Measurements from ENCODE around the gene TRAF1.
A peak's percentile ranks its signal among the peaks of the same experiment; 100 is the strongest.

Gene TRAF1

DNA sequence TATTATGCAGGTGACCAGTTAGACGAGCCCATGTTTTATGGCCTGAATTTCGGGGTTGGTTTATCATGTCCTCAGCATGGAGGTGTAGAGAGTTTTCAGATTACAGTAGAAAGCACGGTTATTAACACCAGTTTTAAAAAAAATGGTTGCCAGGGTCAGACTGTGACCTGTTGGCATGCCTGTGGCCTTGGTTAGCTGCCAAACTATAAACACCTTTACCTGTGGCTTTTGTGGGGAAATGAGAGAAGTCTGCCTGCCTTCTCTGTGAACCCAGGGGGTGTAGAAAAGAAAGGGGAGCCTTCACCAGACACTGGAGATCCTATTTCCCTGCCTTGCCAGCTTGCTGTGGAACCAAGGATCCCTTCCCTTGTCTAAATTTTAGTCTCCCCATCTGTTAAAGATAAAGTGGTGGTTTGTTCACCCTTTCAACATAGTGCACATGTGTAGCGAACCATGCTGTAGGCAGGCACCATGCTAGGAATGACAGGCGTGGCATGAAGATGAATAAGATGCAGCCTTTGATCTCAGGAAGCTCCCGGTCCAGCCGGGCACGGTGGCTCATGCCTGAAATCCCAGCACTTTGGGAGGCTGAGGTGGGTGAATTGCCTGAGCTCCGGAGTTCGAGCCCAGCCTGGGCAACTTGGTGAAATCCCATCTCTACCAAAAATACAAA lies 43.5 kb downstream of the TRAF1 start:
- no peak for DNase-seq (ENCODE audit: low read depth)
- no peak overlapping the region for H3K4me3 ChIP-seq (ENCODE audit: low read depth, low read length)

GRCh38 chr9:120879446-120879845 lies 47.1 kb downstream of the TRAF1 start:
- no peak for DNase-seq (ENCODE audit: low read depth)
- TF ChIP-seq, protein P1, sequence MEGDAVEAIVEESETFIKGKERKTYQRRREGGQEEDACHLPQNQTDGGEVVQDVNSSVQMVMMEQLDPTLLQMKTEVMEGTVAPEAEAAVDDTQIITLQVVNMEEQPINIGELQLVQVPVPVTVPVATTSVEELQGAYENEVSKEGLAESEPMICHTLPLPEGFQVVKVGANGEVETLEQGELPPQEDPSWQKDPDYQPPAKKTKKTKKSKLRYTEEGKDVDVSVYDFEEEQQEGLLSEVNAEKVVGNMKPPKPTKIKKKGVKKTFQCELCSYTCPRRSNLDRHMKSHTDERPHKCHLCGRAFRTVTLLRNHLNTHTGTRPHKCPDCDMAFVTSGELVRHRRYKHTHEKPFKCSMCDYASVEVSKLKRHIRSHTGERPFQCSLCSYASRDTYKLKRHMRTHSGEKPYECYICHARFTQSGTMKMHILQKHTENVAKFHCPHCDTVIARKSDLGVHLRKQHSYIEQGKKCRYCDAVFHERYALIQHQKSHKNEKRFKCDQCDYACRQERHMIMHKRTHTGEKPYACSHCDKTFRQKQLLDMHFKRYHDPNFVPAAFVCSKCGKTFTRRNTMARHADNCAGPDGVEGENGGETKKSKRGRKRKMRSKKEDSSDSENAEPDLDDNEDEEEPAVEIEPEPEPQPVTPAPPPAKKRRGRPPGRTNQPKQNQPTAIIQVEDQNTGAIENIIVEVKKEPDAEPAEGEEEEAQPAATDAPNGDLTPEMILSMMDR (IDR thresholded peaks at IDR 0.05; ENCODE audit: low read depth, low read length, missing control alignments): no peak
- no peak overlapping the region for H3K4me3 ChIP-seq (ENCODE audit: low read depth, low read length)

More for the DNA sequence above, 43.5 kb downstream of the TRAF1 start:
- TF ChIP-seq, protein P1 (IDR thresholded peaks at IDR 0.05; ENCODE audit: low read depth, low read length, missing control alignments): no peak

DNA sequence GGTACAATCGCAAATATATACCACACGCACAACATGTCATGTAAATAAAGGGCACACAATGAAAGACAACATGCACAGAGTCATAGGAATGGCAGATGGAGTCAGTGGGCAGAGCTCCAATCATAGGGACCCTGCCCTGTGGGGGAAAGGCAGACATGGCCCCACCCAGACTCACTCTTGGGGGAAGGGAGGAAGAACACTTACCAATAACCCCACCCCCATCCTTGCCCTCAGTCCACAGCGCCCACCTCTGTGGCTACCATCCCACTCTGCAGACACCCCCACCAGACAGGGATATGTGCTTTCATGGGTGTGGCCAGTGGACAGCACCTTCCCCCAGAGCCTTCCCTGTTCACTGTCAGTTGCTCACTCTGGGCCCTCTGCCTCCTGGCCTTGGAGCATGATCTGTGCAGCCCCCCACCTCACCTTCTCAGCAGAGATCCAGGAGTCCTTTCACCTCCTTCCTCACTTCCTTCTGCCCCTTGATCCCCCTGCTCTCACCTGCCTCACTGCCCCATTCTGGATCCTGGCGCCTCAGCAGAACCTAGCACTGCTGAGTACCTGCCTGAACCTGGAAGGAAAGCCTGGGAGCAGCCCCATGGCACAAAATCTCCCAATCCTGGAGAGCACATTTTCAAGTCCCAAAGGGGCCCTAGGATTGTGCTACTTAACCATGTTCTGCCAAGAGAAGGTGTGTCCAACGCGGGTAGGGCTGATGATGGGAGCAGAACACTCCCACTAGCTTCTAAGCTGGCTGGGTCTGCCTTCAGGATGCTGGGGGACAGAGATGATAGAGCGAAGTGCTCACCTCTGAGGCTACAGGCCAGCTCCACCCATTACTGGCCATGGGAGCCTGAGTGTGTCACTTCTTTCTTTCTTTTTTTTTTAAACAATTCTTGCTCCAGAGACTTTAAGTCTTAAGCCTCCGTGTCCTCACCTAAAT lies 48.1 kb downstream of the TRAF1 start:
- no peak for DNase-seq (ENCODE audit: low read depth)
- TF ChIP-seq, protein P1 (IDR thresholded peaks at IDR 0.05; ENCODE audit: low read depth, low read length, missing control alignments): no peak
- peak overlapping the region; percentile 70 for H3K4me3 ChIP-seq (ENCODE audit: low read depth, low read length)

DNA sequence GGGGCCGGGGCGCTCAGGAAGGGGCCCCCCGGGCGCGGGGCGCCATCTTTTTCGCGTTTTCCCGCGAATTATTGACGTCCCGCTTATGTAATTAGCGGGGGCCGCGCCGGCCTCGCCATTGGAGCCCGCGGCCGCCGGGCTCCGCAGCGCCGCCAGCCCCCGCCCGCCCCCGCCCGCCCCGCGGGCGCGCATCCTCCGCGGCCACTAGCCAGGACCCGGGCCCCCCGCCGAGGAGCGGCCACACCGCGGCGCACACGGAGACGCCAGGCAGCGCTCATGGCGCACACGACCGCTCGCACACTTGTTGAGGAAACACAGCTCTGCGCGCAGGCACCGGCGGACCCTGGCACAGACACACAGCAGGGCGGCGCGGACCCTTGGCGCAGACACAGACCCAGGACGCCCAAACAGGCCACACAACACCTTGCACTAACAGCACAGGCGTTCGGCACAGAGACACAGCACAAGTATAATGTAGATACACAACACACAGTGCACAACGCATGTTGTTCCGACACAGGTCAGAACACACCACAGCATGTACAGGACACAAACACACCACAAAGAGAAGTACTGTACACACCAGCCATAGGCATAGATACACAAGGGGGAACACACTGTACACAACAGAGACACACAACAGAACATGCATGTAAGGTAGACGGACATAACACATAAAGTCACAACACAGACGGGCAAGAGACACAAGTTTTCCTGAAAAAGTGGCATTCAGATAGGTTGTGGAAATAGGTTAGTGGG lies 49.1 kb downstream of the TRAF1 start:
- no peak for DNase-seq (ENCODE audit: low read depth)
- H3K4me3 ChIP-seq (ENCODE audit: low read depth, low read length): peak overlapping the region; percentile 70
- TF ChIP-seq, protein P1 (IDR thresholded peaks at IDR 0.05; ENCODE audit: low read depth, low read length, missing control alignments): peak; percentile 21

GRCh38 chr9:120876842-120877240 lies 49.8 kb downstream of the TRAF1 start, which contains the start of gene PHF19:
TSS of gene PHF19 (minus strand) at chr9:120877188. CDS start at chr9:120874741, 2,447 bp downstream.
- peak within 1 kb of the TSS; percentile 70 for H3K4me3 ChIP-seq (ENCODE audit: low read depth, low read length)
- DNase-seq (ENCODE audit: low read depth): no peak
- TF ChIP-seq, protein P1 (IDR thresholded peaks at IDR 0.05; ENCODE audit: low read depth, low read length, missing control alignments): peak; percentile 11

- DNase-seq (ENCODE audit: low read depth): no peak
- H3K4me3 ChIP-seq (ENCODE audit: low read depth, low read length): peak overlapping the region; percentile 70
- TF ChIP-seq, protein P1 (IDR thresholded peaks at IDR 0.05; ENCODE audit: low read depth, low read length, missing control alignments): no peak
These were observed 50.4 kb downstream of the TRAF1 start for GRCh38 chr9:120875954-120876841.
